ENCODE measurements around the gene INTS15. TPM values are rescaled to one million over a fixed set of nuclear protein-coding genes. Genes with fewer than 3 reads are reported as not detected.

INTS15 gene
- total RNA-seq, 1 experiment from 2014 or later = 21.4 TPM

DNA sequence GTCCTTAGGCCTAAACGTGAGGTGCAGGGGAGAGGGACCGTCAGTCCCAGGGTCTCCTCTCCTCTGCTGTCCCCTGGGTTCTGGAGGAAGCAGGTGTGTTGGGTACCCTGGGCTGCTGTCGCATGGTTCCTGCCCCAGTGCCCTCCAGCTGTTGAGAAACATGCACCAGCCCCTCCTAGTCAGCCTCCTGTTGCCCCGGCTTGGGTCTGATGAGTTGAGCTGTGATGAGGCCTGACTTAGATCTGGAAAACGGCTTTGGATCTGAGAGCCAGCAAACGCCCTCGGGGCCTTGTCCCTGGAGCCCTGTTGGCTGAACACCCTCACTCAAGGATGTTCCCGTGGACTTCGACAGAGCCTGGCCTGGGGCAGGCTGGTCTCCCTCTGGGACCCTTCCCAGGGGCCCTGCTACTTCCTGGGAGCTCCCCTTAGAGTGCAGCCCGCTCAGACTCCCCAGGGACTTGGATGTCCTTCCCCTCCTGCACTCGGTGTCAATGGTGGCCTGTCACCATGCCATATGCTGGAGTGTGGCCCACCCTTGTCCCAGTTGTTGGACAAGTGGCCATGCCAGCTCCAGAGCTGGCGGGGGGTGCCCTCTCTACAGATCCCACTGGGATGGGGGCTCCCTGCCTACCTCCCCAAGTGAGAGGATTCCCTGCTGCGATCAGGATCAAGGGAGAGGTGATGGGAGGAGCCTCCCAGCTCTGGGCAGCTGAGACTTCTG, 59.6 kb downstream of the INTS15 start:
- Histone ChIP-seq H3K27me3 (ENCODE audit: insufficient read depth, low read depth) (no peaks in the 10 kb centered on the region), H3K4me2 (no peak overlapping the region), H4K20me1 (ENCODE audit: insufficient read depth) (no peaks in the 10 kb centered on the region), H3K9me2 (ENCODE audit: insufficient read depth) (no peaks in the 10 kb centered on the region), H2AFZ (no peak overlapping the region), H3K36me3 (ENCODE audit: low read depth) (peaks cover 19% of the 10 kb centered on the region), H3K4me3 (no peak overlapping the region), H3K4me1 (replicated peaks; ENCODE audit: insufficient read depth) (no peaks in the 10 kb centered on the region), H3F3A (ENCODE audit: insufficient read depth, low read depth) (0 out of 2 replicates have a peak, but pooled peaks cover 5% of the 10 kb centered on the region), H3K9me3 (ENCODE audit: insufficient read depth, low read depth) (peaks cover 8% of the 10 kb centered on the region; the same call in 1 of the 2 replicates), H3K79me2 (ENCODE audit: low read depth) (no peaks in the 10 kb centered on the region), H3K27ac (no peak overlapping the region)
- no peak for DNase-seq
- POLR2A ChIA-PET (ENCODE audit: unreplicated experiment) = no interaction called here
- TF ChIP-seq, protein P1, sequence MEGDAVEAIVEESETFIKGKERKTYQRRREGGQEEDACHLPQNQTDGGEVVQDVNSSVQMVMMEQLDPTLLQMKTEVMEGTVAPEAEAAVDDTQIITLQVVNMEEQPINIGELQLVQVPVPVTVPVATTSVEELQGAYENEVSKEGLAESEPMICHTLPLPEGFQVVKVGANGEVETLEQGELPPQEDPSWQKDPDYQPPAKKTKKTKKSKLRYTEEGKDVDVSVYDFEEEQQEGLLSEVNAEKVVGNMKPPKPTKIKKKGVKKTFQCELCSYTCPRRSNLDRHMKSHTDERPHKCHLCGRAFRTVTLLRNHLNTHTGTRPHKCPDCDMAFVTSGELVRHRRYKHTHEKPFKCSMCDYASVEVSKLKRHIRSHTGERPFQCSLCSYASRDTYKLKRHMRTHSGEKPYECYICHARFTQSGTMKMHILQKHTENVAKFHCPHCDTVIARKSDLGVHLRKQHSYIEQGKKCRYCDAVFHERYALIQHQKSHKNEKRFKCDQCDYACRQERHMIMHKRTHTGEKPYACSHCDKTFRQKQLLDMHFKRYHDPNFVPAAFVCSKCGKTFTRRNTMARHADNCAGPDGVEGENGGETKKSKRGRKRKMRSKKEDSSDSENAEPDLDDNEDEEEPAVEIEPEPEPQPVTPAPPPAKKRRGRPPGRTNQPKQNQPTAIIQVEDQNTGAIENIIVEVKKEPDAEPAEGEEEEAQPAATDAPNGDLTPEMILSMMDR (conservative IDR thresholded peaks at IDR 0.05) = no peak
- CTCF ChIA-PET = no interaction called here
- intact Hi-C loops (cut with micrococcal nuclease; ENCODE audit: unreplicated experiment) = no loop called here
- BruUV-seq (replicated peaks) = no TSS peak

DNA sequence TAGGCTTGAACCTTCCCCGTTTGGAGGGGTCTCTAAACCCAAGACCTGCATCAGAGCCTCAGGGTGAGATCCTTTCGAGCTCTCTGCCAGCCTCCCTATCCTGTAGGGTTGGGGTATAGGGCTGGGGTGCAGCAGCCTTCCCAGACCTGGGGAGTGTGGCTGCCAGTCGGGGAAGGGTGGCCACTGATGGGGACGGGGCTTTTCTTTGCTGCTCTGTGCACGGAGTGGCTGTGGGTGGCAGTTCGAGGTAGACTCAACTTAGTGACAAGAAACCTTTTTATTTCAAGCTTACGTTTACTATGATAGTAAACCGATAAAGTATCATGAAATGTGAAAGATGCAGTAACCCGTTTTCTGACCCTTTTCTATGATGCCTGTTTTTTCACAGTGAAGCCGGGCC, 60.3 kb downstream of the INTS15 start:
- H3K9me3 ChIP-seq (ENCODE audit: insufficient read depth, low read depth) = peaks cover 8% of the 10 kb centered on the region; the same call in 1 of the 2 replicates
- H3K9me2 ChIP-seq (ENCODE audit: insufficient read depth) = no peaks in the 10 kb centered on the region
- no peak overlapping the region for H3K4me3 ChIP-seq
- no peaks in the 10 kb centered on the region for H3K79me2 ChIP-seq (ENCODE audit: low read depth)
- H3K27me3 ChIP-seq (ENCODE audit: insufficient read depth, low read depth) = no peaks in the 10 kb centered on the region
- intact Hi-C loops (cut with micrococcal nuclease; ENCODE audit: unreplicated experiment) = no loop called here
- H4K20me1 ChIP-seq (ENCODE audit: insufficient read depth) = no peaks in the 10 kb centered on the region
- no TSS peak for BruUV-seq (replicated peaks)
- H2AFZ ChIP-seq = no peak overlapping the region
- TF ChIP-seq, protein P1 (conservative IDR thresholded peaks at IDR 0.05) = no peak
- H3K27ac ChIP-seq = no peak overlapping the region
- POLR2A ChIA-PET (ENCODE audit: unreplicated experiment) = no interaction called here
- no peak overlapping the region for H3K4me2 ChIP-seq
- no peaks in the 10 kb centered on the region for H3K4me1 ChIP-seq (replicated peaks; ENCODE audit: insufficient read depth)
- no peak for DNase-seq
- H3K36me3 ChIP-seq (ENCODE audit: low read depth) = peaks cover 19% of the 10 kb centered on the region
- CTCF ChIA-PET = no interaction called here
- H3F3A ChIP-seq (ENCODE audit: insufficient read depth, low read depth) = 0 out of 2 replicates have a peak, but pooled peaks cover 5% of the 10 kb centered on the region

DNA sequence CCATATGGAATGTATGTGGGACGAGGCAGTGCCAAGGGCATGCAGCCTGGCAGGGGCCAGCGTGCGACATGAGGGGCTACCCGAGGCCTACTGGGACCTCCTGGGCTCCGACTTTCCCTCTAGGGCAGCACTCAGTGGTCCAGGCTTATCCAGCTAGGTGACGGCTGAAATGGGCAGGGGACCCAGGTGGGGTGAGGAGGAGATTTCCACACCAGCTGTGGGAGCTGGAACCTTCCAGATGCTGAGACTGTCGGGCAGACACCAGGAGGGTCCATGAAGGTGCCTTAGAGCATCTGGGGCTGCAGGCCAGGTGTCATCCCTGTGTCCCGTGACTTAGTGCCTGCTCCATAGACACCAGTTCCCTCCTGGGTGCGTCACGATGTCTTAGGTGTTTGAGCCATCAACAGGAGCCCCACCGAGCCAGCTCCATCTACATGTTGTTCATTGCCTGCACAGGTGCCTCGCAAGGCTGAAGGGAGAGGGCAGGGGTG, 60.7 kb downstream of the INTS15 start:
- Histone ChIP-seq H4K20me1 (ENCODE audit: insufficient read depth) (no peaks in the 10 kb centered on the region), H3K9me3 (ENCODE audit: insufficient read depth, low read depth) (peaks cover 8% of the 10 kb centered on the region; the same call in 1 of the 2 replicates), H2AFZ (no peak overlapping the region), H3K79me2 (ENCODE audit: low read depth) (no peaks in the 10 kb centered on the region), H3F3A (ENCODE audit: insufficient read depth, low read depth) (0 out of 2 replicates have a peak, but pooled peaks cover 5% of the 10 kb centered on the region), H3K9me2 (ENCODE audit: insufficient read depth) (no peaks in the 10 kb centered on the region), H3K4me1 (replicated peaks; ENCODE audit: insufficient read depth) (no peaks in the 10 kb centered on the region), H3K4me3 (no peak overlapping the region), H3K27ac (no peak overlapping the region), H3K4me2 (no peak overlapping the region), H3K27me3 (ENCODE audit: insufficient read depth, low read depth) (no peaks in the 10 kb centered on the region), H3K36me3 (ENCODE audit: low read depth) (peaks cover 19% of the 10 kb centered on the region)
- POLR2A ChIA-PET (ENCODE audit: unreplicated experiment) = no interaction called here
- intact Hi-C loops (cut with micrococcal nuclease; ENCODE audit: unreplicated experiment) = no loop called here
- TF ChIP-seq, protein P1 (conservative IDR thresholded peaks at IDR 0.05) = no peak
- TF ChIP-seq EZH2 (IDR thresholded peaks at IDR 0.05; ENCODE audit: low read depth) = no peak
- CTCF ChIA-PET = no interaction called here
- DNase-seq = no peak
- no TSS peak for BruUV-seq (replicated peaks)
